Endodermal cell (in vitro differentiated cells): ENCODE measurements around the gene ATXN2. TPM values are rescaled to one million over a fixed set of nuclear protein-coding genes. Genes with fewer than 3 reads are reported as not detected.
"Not testable (repeated sequence)": the region's sequence is repeated elsewhere in the genome, so short reads cannot be mapped to it uniquely, and the experiment has no call there.

Source experiments
- DNase-seq: peaks from one replicate; pipeline ENCODE4 v3.0.0-alpha.2; 2017
- H3K27ac ChIP-seq: 2 replicates; pipeline ENCODE4 v1.5.1; 2013; ENCODE audit warnings: mild to moderate bottlenecking, low read depth, low read length, moderate library complexity
- H3K27me3 ChIP-seq: 2 replicates; pipeline ENCODE4 v1.6.1; 2013; ENCODE audit warnings: mild to moderate bottlenecking, low read length, moderate library complexity; ENCODE audit not compliant: insufficient read depth, control insufficient read depth, poor library complexity, severe bottlenecking
- H3K36me3 ChIP-seq: 2 replicates; pipeline ENCODE4 v1.7.0; 2013; ENCODE audit warnings: mild to moderate bottlenecking, low read length, moderate library complexity; ENCODE audit not compliant: control insufficient read depth, insufficient read depth
- H3K4me1 ChIP-seq: one replicate; pipeline ENCODE4 v1.7.0; 2013; ENCODE audit warnings: low read length; ENCODE audit not compliant: control insufficient read depth, insufficient read depth
- H3K4me3 ChIP-seq: 2 replicates; pipeline ENCODE4 v1.5.1; 2013; ENCODE audit warnings: mild to moderate bottlenecking, low read length, moderate library complexity
- H3K9ac ChIP-seq: 2 replicates; pipeline ENCODE4 v1.6.1; 2013; ENCODE audit warnings: mild to moderate bottlenecking, low read length, moderate library complexity; ENCODE audit not compliant: poor library complexity, severe bottlenecking; ENCODE audit errors: extremely low read depth
- H3K9me3 ChIP-seq: 2 replicates; pipeline ENCODE4 v1.6.1; 2013; ENCODE audit warnings: mild to moderate bottlenecking, low read length, moderate library complexity; ENCODE audit not compliant: control insufficient read depth
- H3K27ac Mint-ChIP-seq: 2 replicates; pipeline ENCODE4 v1.8.0; 2020; ENCODE audit warnings: mixed read lengths
- H3K27me3 Mint-ChIP-seq: 2 replicates; pipeline ENCODE4 v1.8.0; 2021; ENCODE audit warnings: mild to moderate bottlenecking, mixed read lengths; ENCODE audit not compliant: insufficient read depth
- H3K36me3 Mint-ChIP-seq: 2 replicates; pipeline ENCODE4 v1.8.0; 2020; ENCODE audit warnings: low read depth, mixed read lengths
- H3K4me1 Mint-ChIP-seq: 2 replicates; pipeline ENCODE4 v1.8.0; 2020; ENCODE audit warnings: mixed read lengths
- H3K4me3 Mint-ChIP-seq: 2 replicates; pipeline ENCODE4 v1.8.0; 2020; ENCODE audit warnings: mild to moderate bottlenecking, moderate library complexity, mixed read lengths
- H3K9me3 Mint-ChIP-seq: 2 replicates; pipeline ENCODE4 v1.8.0; 2020; ENCODE audit warnings: mild to moderate bottlenecking, mixed read lengths
- CTCF ChIP-seq: fragments of 200-600 bp; sonication (generic); conservative IDR thresholded peaks from 2 replicates; pipeline ENCODE4 v1.5.0; 2021; ENCODE audit warnings: antibody characterized with exemption, mild to moderate bottlenecking
- WGBS, 2 experiments: methylation state at CpG; one replicate each; pipeline versions ENCODE4 v1.1.5 to v1.1.7; 2013; ENCODE audit warnings: missing lambda C conversion rate in 2 of 2, mixed read lengths in 1 of 2; ENCODE audit not compliant: insufficient coverage in 1 of 2, insufficient read length in 1 of 2; 5-methylcytosine and 5-hydroxymethylcytosine counted together
- total RNA-seq, 2 donors: library from RNA; stranded (reverse); fragmentation: NEBNext Ultra II Directional in 1 of 2; extraction: Animal tissue kit (Norgen Biotek cat#: 25700) in 1 of 2; gene quantifications; 2 replicates in 1 of 2; 3 replicates in 1 of 2; pipeline ENCODE4 v1.2.1, GENCODE V29; 2021

Gene ATXN2
- total RNA-seq, 2 donors from 2014 or later = 85.7 to 87.3 TPM

- not testable (repeated sequence) for H3K9ac ChIP-seq, DNase-seq, H3K9me3 ChIP-seq, H3K9me3 Mint-ChIP-seq, H3K4me3 Mint-ChIP-seq, H3K36me3 Mint-ChIP-seq, H3K4me1 ChIP-seq, H3K36me3 ChIP-seq, H3K27me3 ChIP-seq, H3K27me3 Mint-ChIP-seq, H3K27ac ChIP-seq, H3K4me3 ChIP-seq
- peak overlapping the region; percentile 26 for H3K27ac Mint-ChIP-seq
- peaks cover 20% of the 10 kb centered on the region for H3K4me1 Mint-ChIP-seq
- 94 to 95% methylated on average over 6 of the region's 6 CpGs for WGBS, 2 experiments
Observed at GRCh38 chr12:111591399-111592010, 7.6 kb downstream of the ATXN2 start.

- Mint-ChIP-seq H3K27ac (no peak overlapping the region), H3K27me3 (no peaks in the 10 kb centered on the region), H3K4me1 (peaks cover 16% of the 10 kb centered on the region), H3K4me3 (no peak overlapping the region), H3K9me3 (no peaks in the 10 kb centered on the region), H3K36me3 (peaks cover 5% of the 10 kb centered on the region)
- no peak for TF ChIP-seq CTCF
- DNase-seq = no peak
- H3K9me3 ChIP-seq = no peaks in the 10 kb centered on the region
- no peaks in the 10 kb centered on the region for H3K4me1 ChIP-seq
- no peak overlapping the region for H3K4me3 ChIP-seq
- WGBS, 2 experiments = 90 to 96% methylated on average over 6 of the region's 6 CpGs
- H3K27ac ChIP-seq = no peak overlapping the region
- H3K9ac ChIP-seq = no peak overlapping the region
- no peaks in the 10 kb centered on the region for H3K27me3 ChIP-seq
- H3K36me3 ChIP-seq = peaks cover 4% of the 10 kb centered on the region
Observed at GRCh38 chr12:111590552-111590951, 8.6 kb downstream of the ATXN2 start.

- no peak overlapping the region for H3K27ac Mint-ChIP-seq
- H3K36me3 Mint-ChIP-seq = peaks cover 5% of the 10 kb centered on the region
- H3K4me1 Mint-ChIP-seq = peaks cover 10% of the 10 kb centered on the region
- 93% methylated on average over 9 of the region's 9 CpGs for WGBS, 2 experiments
- H3K36me3 ChIP-seq = peaks cover 4% of the 10 kb centered on the region
- H3K27me3 ChIP-seq = no peaks in the 10 kb centered on the region
- H3K9ac ChIP-seq = no peak overlapping the region
- H3K4me1 ChIP-seq = no peaks in the 10 kb centered on the region
- no peak for DNase-seq
- no peaks in the 10 kb centered on the region for H3K9me3 ChIP-seq
- no peaks in the 10 kb centered on the region for H3K27me3 Mint-ChIP-seq
- no peak for TF ChIP-seq CTCF
- no peak overlapping the region for H3K4me3 ChIP-seq
- H3K27ac ChIP-seq = no peak overlapping the region
- H3K4me3 Mint-ChIP-seq = no peak overlapping the region
- no peaks in the 10 kb centered on the region for H3K9me3 Mint-ChIP-seq
Observed at GRCh38 chr12:111589601-111590000, 9.5 kb downstream of the ATXN2 start.

- Mint-ChIP-seq H3K27ac (no peak overlapping the region), H3K4me3 (no peak overlapping the region), H3K27me3 (no peaks in the 10 kb centered on the region), H3K36me3 (peaks cover 5% of the 10 kb centered on the region), H3K4me1 (no peaks in the 10 kb centered on the region), H3K9me3 (no peaks in the 10 kb centered on the region)
- TF ChIP-seq CTCF = no peak
- H3K4me3 ChIP-seq = no peak overlapping the region
- peaks cover 4% of the 10 kb centered on the region for H3K36me3 ChIP-seq
- no peaks in the 10 kb centered on the region for H3K4me1 ChIP-seq
- DNase-seq = no peak
- no peak overlapping the region for H3K9ac ChIP-seq
- no peaks in the 10 kb centered on the region for H3K9me3 ChIP-seq
- no peak overlapping the region for H3K27ac ChIP-seq
- H3K27me3 ChIP-seq = no peaks in the 10 kb centered on the region
- WGBS, 2 experiments = 85 to 100% methylated on average over 1 to 2 of the region's 3 CpGs
Observed at GRCh38 chr12:111588010-111588409, 11.1 kb downstream of the ATXN2 start.
